Retinal pigment epithelial cell (primary cell): Measurements from ENCODE around the gene ITGBL1.

Experiments
- DNase-seq: peaks from one replicate; pipeline ENCODE4 v3.0.0-alpha.2; 2010; ENCODE audit warnings: low read depth
- H3K4me3 ChIP-seq: 2 replicates; pipeline ENCODE4 v1.5.1; 2011; ENCODE audit warnings: mild to moderate bottlenecking, low read length, control low read depth, moderate library complexity
- TF ChIP-seq, protein P1 (sequence below): conservative IDR thresholded peaks from 2 replicates; pipeline ENCODE4 v1.5.1; 2011; ENCODE audit warnings: low read depth, low read length, control low read depth, inconsistent platforms

The ITGBL1 gene

DNA sequence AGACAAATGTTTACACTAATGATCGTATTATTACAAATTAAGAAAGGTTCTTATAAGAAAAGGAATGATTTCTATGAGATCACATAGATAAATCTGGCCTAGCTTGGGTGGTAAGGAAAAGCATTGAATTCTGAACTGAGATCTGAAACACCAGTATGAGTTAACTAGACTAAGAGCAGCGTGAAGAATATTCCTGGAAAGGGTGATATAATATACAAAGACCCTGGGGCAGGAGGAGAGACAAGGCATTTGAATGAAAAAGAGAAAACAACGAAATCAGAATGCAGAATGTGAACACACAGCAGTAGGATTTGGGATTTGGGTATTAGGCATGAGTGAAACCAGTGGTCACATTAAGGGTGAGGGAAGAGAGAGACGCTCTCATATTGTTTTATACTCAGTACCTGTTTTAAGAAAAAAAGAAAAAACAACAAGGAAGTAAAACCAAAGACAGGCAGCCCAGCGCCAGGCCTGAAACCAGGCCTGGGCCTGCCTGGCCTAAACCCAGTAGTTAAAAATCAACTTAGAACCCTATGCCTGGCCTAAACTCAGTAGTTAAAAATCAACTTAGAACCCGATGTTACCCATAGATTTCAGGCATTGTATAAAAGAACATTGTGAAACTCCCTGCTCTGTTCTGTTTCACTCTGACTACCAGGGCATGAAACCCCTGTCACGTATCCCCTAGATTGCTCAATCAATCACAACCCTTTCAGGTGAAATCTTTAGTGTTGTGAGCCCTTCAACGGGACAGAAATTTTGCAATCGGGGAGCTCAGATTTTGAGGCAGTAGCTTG, 287.1 kb downstream of the ITGBL1 start:
- no peak for DNase-seq
- no peak overlapping the region for H3K4me3 ChIP-seq
- TF ChIP-seq, protein P1, sequence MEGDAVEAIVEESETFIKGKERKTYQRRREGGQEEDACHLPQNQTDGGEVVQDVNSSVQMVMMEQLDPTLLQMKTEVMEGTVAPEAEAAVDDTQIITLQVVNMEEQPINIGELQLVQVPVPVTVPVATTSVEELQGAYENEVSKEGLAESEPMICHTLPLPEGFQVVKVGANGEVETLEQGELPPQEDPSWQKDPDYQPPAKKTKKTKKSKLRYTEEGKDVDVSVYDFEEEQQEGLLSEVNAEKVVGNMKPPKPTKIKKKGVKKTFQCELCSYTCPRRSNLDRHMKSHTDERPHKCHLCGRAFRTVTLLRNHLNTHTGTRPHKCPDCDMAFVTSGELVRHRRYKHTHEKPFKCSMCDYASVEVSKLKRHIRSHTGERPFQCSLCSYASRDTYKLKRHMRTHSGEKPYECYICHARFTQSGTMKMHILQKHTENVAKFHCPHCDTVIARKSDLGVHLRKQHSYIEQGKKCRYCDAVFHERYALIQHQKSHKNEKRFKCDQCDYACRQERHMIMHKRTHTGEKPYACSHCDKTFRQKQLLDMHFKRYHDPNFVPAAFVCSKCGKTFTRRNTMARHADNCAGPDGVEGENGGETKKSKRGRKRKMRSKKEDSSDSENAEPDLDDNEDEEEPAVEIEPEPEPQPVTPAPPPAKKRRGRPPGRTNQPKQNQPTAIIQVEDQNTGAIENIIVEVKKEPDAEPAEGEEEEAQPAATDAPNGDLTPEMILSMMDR = no peak

DNA sequence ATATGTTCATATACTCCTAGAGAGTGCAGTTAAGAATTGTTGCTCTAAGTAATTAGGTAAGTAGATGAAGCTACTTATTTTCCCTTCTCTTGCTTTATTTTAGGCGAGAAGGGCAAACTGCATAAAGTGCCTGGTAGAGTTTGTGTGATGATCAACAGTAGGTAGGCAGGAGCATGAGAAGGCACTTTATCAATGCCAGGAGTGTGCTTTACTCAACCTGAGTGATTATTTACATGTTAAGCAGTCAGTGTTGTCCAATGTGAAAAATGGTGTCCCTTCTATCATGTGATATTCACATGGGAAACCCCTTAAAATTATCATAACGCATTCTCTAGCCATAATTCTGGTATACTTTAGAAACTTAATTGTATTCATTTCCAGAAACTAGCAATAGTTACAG, 294.0 kb downstream of the ITGBL1 start:
- DNase-seq = no peak
- H3K4me3 ChIP-seq = no peak overlapping the region
- TF ChIP-seq, protein P1 = no peak

DNA sequence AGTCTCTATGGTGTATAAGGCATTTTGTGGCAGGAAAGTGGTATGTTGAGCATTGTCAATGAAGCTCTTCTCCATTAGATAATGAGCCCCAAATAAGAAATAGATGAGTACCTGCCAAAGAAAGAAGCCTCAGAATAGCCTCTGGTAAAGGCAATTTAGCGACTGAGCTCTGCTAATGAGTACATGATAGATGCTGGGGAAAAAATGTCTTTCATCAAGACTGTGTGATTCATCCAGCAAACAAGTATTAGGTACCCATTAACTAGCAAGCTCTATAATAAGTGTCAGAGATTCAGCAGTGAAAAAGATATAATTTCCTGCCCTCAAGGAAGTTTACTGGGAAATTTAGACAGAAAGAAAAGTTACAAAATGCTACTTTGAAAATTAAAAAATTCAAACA, 294.6 kb downstream of the ITGBL1 start:
- no peak overlapping the region for H3K4me3 ChIP-seq
- TF ChIP-seq, protein P1 = no peak
- DNase-seq = no peak

DNA sequence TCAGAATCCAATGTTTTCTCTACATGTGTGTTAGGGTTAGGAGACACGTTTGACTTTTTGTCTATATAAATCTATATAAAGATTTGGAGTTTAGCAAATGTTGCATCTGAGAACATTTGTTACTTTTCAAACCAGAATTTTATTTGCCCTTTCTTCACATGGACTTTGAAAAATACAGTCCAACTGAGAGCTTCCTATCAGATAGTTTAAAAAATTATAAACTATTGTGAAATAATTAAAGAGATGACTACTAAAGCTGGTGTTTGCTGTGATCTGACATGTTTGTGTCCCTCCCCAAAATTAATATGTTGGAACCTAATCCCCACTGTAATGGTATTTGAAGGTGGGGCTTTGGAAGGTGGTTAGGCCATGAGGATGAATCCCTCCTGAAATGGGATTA, 297.1 kb downstream of the ITGBL1 start:
- no peak for DNase-seq
- no peak overlapping the region for H3K4me3 ChIP-seq
- TF ChIP-seq, protein P1 = no peak

DNA sequence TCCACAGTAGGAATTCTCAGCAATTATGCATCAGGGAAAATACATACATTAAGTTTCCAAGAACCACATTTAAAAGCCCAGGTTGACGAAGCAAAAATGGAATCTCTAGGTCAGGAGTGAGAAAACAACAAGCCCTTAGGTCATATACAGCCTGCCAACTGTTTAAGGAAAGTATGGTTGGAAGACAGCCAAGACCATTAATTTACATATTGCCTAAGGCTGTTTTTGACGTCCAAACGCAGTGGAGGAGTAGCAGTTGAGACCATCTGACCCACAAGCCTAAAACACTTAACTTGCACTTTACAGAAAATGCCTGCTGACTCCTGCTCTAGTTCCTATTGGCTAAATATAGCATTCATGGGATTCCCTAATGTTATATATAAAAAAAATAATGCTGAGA, 299.0 kb downstream of the ITGBL1 start:
- no peak overlapping the region for H3K4me3 ChIP-seq
- peak; percentile 85 for DNase-seq

DNA sequence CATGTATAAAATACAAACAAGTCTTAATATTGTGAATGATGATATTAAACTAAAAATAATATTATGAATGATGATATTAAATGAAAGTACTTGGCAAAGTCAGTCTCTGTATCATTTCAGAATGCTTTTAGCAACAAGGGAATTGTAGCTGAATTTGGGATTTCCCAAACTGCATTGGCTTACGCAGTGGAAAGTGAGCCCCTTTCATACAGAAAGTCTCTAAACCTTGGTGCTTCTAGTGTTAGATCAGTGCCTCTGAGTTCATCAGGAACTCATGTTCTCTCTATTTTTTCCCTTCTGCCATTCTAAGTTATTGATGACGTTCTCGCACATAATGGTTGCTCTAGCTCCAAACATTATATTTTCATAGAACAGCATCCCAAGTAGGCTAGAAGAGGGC, 300.0 kb downstream of the ITGBL1 start:
- no peak for DNase-seq
- H3K4me3 ChIP-seq = no peak overlapping the region
- TF ChIP-seq, protein P1 = no peak

More for the DNA sequence above, 299.0 kb downstream of the ITGBL1 start:
- TF ChIP-seq, protein P1 = no peak

DNA sequence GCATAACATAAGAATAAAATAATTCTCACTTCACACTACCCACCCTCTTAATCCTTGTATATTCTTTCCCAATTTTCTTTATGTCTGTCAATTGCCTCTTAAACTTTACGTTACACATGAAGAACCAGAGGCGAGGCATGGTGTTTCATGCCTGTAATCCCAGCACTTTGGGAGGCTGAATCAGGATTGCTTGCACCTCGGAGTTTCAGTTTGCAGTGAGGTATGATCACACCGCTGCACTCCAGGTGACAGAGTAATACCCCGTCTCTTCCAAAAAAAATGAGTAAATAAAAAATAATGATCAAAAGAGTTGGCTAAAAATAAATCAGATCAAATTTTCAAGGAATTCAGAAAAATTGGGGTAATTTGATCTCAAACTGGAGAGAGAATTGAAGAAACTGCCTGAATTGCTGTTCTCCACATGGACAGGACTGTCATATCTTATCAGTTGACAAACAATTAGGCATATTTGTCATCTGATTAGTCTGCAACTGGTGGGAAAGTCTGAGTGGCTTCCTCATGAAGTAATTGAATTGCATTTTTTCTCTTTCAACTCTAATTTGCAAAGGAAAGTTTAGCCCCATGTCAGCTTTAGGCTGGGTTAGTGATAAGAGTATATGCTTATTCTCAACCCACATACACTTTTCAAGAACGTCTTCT, 302.9 kb downstream of the ITGBL1 start:
- no peak overlapping the region for H3K4me3 ChIP-seq
- no peak for DNase-seq
- TF ChIP-seq, protein P1 = no peak
